MM.1S (cell line): Measurements from ENCODE around the gene VPS45.

Experiments used
- EZH2 ChIP-seq: fragments of 300-600 bp; sonication (generic); optimal IDR thresholded peaks from 2 replicates; pipeline ENCODE3; 2017; ENCODE audit warnings: low read depth, mild to moderate bottlenecking, antibody characterized with exemption, low read length, mixed read lengths
- TF ChIP-seq, protein P1 (sequence below): fragments of 300-600 bp; sonication (generic); IDR thresholded peaks from 2 replicates; pipeline ENCODE4 v1.5.1; 2016; ENCODE audit warnings: antibody characterized with exemption, low read length, mixed read lengths

DNA sequence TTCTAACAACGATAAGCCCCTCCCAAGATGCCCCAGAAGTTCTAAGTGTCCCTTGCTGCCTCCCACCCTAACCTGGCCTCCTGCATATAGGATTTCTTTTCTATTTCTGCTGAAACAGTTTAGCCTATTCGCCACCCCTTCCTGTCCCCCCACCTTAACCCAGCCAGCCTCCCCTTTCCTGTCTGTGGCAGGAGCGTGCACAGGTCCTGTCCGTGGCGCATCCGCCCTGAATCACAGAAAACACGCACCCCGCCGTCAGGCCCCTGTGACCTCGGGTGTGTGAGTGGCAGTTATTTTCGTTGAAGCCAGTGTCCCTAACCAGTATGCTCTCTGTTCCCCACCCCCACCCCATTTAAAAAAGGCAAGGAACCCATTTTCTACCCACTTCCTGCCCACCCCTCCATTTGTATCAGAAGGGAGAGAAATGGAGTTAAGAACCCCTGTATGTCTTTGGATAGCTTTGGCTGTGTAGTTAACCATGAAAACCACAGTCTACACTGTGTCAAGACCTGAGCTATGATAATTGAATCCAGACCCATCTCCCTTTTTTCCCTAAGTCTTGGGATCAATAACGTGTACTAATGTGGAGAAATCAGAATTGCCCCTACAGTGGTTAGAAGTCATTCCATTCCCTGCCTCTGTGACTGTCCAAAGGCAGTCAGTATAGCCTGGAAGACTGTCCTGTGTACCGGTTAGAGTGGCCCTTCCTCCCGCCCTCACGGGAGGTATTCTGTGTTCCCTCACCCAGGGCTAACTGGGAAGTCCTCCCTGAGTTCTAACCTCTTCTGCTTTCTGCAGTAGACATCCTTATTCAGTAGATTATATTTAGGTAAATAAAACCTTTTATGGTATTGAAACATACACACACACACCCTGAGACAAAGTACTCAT, 84.0 kb downstream of the VPS45 start:
- TF ChIP-seq, protein P1, sequence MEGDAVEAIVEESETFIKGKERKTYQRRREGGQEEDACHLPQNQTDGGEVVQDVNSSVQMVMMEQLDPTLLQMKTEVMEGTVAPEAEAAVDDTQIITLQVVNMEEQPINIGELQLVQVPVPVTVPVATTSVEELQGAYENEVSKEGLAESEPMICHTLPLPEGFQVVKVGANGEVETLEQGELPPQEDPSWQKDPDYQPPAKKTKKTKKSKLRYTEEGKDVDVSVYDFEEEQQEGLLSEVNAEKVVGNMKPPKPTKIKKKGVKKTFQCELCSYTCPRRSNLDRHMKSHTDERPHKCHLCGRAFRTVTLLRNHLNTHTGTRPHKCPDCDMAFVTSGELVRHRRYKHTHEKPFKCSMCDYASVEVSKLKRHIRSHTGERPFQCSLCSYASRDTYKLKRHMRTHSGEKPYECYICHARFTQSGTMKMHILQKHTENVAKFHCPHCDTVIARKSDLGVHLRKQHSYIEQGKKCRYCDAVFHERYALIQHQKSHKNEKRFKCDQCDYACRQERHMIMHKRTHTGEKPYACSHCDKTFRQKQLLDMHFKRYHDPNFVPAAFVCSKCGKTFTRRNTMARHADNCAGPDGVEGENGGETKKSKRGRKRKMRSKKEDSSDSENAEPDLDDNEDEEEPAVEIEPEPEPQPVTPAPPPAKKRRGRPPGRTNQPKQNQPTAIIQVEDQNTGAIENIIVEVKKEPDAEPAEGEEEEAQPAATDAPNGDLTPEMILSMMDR = no peak
- no peak for TF ChIP-seq EZH2
